Nephron progenitor cell (in vitro differentiated cells): Measurements from ENCODE around the gene CLEC2L.

Experiments
- DNase-seq: peaks from one replicate; pipeline ENCODE4 v3.0.0; 2021
- H3K27ac Mint-ChIP-seq: 2 replicates; pipeline ENCODE4 v1.8.0; 2021; ENCODE audit warnings: mild to moderate bottlenecking, moderate library complexity, mixed read lengths
- H3K27me3 Mint-ChIP-seq: 2 replicates; pipeline ENCODE4 v1.8.0; 2021; ENCODE audit warnings: mild to moderate bottlenecking, low read depth, mixed read lengths; ENCODE audit not compliant: poor library complexity
- H3K36me3 Mint-ChIP-seq: 2 replicates; pipeline ENCODE4 v1.8.0; 2021; ENCODE audit warnings: low read depth, mixed read lengths
- H3K4me1 Mint-ChIP-seq: 2 replicates; pipeline ENCODE4 v1.8.0; 2021; ENCODE audit warnings: mixed read lengths
- H3K4me3 Mint-ChIP-seq: 2 replicates; pipeline ENCODE4 v1.8.0; 2021; ENCODE audit warnings: mild to moderate bottlenecking, moderate library complexity, mixed read lengths
- H3K9me3 Mint-ChIP-seq: 2 replicates; pipeline ENCODE4 v1.8.0; 2021; ENCODE audit warnings: mild to moderate bottlenecking, moderate library complexity, mixed read lengths
- CTCF ChIP-seq: fragments of 200-600 bp; sonication (generic); IDR thresholded peaks from 2 replicates; pipeline ENCODE4 v1.5.0; 2021; ENCODE audit warnings: antibody characterized with exemption

The CLEC2L gene

DNA sequence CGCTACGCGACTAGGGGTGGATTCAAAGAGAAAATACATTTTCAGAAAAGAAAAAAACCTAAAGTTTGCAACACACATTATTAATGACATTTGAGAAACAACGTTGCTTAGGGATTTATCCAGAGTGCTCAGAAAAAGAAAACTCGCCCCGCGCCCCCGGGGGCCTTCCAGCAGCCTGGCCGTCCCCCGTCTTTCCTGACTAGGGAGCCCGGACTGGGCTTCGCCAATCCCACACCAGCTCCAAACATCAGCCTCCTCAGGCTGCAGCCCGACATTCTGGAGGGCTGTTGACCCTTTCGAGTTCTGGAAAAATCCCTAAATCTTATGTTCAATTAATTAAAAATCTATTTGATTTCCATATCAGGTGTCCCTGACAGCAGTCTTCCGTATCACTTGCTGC is 48.6 kb downstream of the CLEC2L start:
- H3K36me3 Mint-ChIP-seq: peaks cover 79% of the 10 kb centered on the region
- H3K27me3 Mint-ChIP-seq: no peaks in the 10 kb centered on the region
- peaks cover 59% of the 10 kb centered on the region for H3K4me1 Mint-ChIP-seq
- no peaks in the 10 kb centered on the region for H3K9me3 Mint-ChIP-seq
- H3K27ac Mint-ChIP-seq: peak overlapping the region; percentile 59
- H3K4me3 Mint-ChIP-seq: no peak overlapping the region
- no peak for TF ChIP-seq CTCF
- DNase-seq: no peak

DNA sequence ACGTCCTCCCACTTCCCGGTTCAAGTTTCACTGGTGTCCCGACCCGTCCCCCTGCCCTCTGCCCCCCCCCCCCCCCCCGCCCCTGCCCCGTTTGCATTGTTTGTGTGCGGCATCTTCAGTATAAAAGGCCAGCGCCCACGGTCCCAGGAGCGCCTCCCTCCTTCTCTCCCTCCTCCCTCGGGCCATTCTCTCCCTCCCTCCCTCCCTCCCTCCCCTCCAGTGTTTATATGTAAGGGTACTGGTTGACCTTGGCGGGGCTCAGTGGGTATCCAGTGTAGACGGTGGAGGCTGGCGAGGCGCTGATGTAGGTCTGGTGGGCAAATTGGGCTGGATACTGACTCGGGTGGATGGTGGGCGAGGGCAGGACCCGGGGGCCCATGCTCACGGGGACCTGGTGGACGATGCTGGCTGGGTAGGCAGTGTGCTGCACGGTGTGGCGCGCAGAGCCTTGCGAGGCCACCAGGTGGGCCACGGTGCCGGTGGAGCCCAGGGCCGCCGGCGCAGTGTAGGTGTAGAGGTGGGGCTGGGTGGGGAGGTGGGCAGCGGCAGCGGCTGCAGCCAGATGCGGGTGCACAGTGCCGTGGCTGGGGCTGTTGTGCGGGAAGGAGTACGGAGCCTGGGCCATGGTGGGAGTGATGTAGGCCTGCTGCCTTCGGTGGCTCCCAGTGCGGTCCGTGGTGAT is 49.4 kb downstream of the CLEC2L start:
- H3K36me3 Mint-ChIP-seq: peaks cover 79% of the 10 kb centered on the region
- peaks cover 55% of the 10 kb centered on the region for H3K4me1 Mint-ChIP-seq
- H3K4me3 Mint-ChIP-seq: no peak overlapping the region
- no peak for TF ChIP-seq CTCF
- no peak for DNase-seq
- peak overlapping the region; percentile 48 for H3K27ac Mint-ChIP-seq
- no peaks in the 10 kb centered on the region for H3K9me3 Mint-ChIP-seq
- H3K27me3 Mint-ChIP-seq: no peaks in the 10 kb centered on the region

DNA sequence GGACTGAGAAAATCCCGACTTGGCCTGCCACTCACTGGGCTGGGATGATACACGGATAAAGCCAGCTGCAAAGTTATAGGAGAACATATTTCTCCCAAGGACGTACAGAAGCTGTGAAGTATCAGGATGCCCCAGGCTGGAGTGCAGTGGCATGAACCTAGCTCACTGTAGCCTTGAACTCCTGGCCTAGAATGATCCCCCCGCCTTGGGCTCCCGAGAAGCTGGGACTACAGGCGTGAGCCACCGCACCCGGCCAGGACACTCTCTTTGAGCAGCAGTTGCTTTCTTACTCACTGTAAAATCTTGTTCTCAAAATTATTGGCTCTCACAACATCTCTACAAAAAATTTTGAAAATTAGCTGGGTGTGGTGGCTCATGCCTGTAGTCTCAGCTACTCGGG is 50.4 kb downstream of the CLEC2L start:
- no peaks in the 10 kb centered on the region for H3K9me3 Mint-ChIP-seq
- H3K4me1 Mint-ChIP-seq: peaks cover 46% of the 10 kb centered on the region
- H3K4me3 Mint-ChIP-seq: no peak overlapping the region
- DNase-seq: no peak
- TF ChIP-seq CTCF: no peak
- peaks cover 78% of the 10 kb centered on the region for H3K36me3 Mint-ChIP-seq
- H3K27me3 Mint-ChIP-seq: no peaks in the 10 kb centered on the region
- no peak overlapping the region for H3K27ac Mint-ChIP-seq

DNA sequence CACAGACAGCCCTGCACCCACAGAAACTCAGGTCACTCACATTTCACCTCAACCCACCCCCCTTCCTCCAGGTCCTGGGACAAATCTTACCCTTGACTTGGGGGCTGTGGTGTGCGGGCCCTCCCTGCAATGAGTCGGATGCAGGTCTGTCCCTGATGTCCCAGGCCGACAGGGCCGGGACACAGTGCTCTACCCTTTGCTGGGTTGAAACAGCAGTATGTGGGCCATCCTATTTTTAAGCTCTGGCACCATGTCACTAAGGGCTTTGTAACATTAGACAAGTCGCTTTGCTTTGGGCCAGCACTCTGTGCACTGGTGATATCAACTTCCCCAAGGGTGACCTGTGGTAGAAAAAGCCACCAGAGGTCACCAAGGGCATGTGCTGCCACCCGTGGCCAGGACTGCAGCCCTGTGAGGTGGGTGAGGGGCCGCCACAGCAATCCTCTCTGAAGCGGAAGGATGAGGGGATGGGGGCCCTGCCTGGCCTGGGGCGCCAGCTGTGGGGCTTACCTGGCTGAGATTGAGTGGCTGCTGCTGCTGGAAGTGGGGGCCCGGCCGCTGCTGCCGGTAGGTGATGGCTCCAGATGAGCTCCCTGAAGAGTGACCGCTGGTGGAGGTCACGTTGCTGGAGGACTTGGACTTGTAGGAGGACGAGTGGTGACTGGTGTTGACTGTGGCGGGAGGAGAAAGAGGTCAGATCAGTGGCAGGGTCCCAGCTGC is 51.3 kb downstream of the CLEC2L start:
- Mint-ChIP-seq H3K4me1 (peaks cover 46% of the 10 kb centered on the region), H3K9me3 (no peaks in the 10 kb centered on the region), H3K27ac (peak overlapping the region; percentile 87), H3K36me3 (peaks cover 79% of the 10 kb centered on the region), H3K27me3 (no peaks in the 10 kb centered on the region), H3K4me3 (no peak overlapping the region)
- TF ChIP-seq CTCF: no peak
- no peak for DNase-seq

DNA sequence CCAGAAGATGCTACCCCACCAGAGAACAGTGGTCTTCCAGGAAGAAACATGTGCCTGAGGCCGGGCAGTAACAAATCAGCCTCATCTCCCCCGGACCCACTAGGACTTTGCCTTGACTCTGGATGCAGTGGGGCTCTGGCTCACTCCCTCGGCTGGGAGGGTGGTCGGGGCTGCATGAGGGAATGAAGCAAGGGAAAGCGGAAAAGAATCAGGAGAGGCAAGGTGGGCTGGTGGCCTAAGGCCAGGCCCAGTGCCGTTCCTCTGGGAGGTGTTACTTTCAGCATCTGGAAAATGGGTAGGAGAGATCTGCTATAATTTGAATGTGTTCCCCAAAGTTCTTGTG is 51.8 kb downstream of the CLEC2L start:
- H3K4me3 Mint-ChIP-seq: no peak overlapping the region
- H3K27ac Mint-ChIP-seq: peak overlapping the region; percentile 87
- TF ChIP-seq CTCF: no peak
- H3K27me3 Mint-ChIP-seq: no peaks in the 10 kb centered on the region
- peaks cover 83% of the 10 kb centered on the region for H3K36me3 Mint-ChIP-seq
- H3K9me3 Mint-ChIP-seq: no peaks in the 10 kb centered on the region
- peaks cover 44% of the 10 kb centered on the region for H3K4me1 Mint-ChIP-seq
- no peak for DNase-seq
